ENCODE measurements around the gene ERO1A. TPM values are rescaled to one million over a fixed set of nuclear protein-coding genes. Genes with fewer than 3 reads are reported as not detected.
"Not testable (repeated sequence)": the region's sequence is repeated elsewhere in the genome, so short reads cannot be mapped to it uniquely, and the experiment has no call there.

Gene ERO1A
- total RNA-seq, 2 experiments from 2014 or later = 138 to 153 TPM

DNA sequence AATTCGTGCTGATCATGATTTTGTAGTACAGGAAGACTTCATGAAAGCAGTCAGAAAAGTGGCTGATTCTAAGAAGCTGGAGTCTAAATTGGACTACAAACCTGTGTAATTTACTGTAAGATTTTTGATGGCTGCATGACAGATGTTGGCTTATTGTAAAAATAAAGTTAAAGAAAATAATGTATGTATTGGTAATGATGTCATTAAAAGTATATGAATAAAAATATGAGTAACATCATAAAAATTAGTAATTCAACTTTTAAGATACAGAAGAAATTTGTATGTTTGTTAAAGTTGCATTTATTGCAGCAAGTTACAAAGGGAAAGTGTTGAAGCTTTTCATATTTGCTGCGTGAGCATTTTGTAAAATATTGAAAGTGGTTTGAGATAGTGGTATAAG lies 32.2 kb upstream of the ERO1A start:
- H3K4me3 Mint-ChIP-seq; DNase-seq; H3K27ac Mint-ChIP-seq; H3K27me3 Mint-ChIP-seq; H3K9me3 Mint-ChIP-seq; POLR2A ChIA-PET; intact Hi-C loops (cut with micrococcal nuclease): not testable (repeated sequence)
- H3K36me3 Mint-ChIP-seq = peaks cover 24% of the 10 kb centered on the region
- peaks cover 27% of the 10 kb centered on the region for H3K4me1 Mint-ChIP-seq (ENCODE audit: low read depth)
- CTCF ChIA-PET = interaction anchor here (1.1 kb wide), 1 partner anchor 17 kb away, joined by 3 read pairs; no protein-coding TSS in a partner anchor

DNA sequence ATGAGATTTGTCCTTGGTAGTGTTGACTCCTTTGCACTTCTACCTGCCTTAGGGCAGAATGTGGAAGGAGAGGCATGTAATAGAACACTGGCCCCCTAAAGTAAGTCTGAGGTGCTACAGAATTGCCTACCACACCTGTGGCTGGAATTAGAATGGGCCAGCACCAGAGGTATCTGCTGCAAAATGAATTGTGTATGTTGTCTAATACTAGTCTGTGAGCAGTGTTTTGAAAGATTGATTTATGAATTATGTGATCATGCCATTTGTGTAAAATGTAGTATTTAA lies 28.9 kb upstream of the ERO1A start:
- peaks cover 36% of the 10 kb centered on the region for H3K36me3 Mint-ChIP-seq

DNA sequence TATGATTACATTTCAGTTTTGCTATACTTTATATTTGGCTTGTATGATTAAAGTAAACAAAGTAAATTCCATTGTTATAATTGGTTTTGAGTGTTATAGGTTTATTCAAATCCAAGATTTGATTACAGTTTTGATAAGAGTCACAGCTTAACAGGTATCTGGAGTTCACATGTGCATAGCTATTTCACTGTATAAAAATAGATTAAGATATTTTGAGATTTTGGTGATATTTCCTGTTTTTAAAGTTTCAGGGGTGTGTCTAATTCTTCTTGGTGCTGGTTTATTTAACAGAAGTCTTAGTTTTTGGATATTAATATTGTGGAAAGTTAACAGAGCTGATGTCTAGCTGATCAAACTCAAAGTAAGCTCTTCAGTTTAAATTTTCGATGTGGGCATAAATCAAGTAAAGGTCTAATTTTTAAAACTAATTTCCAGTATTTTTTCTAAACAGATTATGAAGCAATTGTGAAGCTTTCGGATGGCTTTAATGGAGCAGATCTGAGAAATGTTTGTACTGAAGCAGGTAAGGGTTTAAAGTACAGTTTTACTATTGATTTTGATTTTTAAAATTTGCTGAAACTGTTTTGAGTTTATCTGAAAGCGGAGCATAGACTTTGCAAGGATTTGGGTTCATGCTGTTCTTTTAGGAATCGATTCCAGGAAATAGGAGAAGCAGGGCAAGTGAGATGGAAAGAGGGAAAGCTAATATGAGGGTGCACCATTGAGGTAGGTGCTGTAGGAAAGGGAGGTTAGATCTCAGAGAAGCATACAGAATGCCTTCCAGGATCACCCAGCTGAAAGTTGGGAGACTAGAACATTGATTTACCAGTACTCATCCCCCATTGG lies 28.4 kb upstream of the ERO1A start:
- Mint-ChIP-seq H3K27ac (peak overlapping the region; percentile 43), H3K4me1 (ENCODE audit: low read depth) (peaks cover 28% of the 10 kb centered on the region), H3K4me3 (no peak overlapping the region), H3K27me3 (no peaks in the 10 kb centered on the region), H3K9me3 (no peaks in the 10 kb centered on the region), H3K36me3 (peaks cover 40% of the 10 kb centered on the region)
- no peak for DNase-seq
- intact Hi-C loops (cut with micrococcal nuclease) = no loop called here
- ChIA-PET POLR2A (no interaction called here), CTCF (no interaction called here)

More for the DNA sequence above, 28.9 kb upstream of the ERO1A start:
- DNase-seq = no peak
- POLR2A ChIA-PET = no interaction called here
- no peaks in the 10 kb centered on the region for H3K27me3 Mint-ChIP-seq
- H3K9me3 Mint-ChIP-seq = no peaks in the 10 kb centered on the region
- H3K27ac Mint-ChIP-seq = peak overlapping the region; percentile 43
- peaks cover 28% of the 10 kb centered on the region for H3K4me1 Mint-ChIP-seq (ENCODE audit: low read depth)
- intact Hi-C loops (cut with micrococcal nuclease) = no loop called here
- CTCF ChIA-PET = no interaction called here
- H3K4me3 Mint-ChIP-seq = no peak overlapping the region

DNA sequence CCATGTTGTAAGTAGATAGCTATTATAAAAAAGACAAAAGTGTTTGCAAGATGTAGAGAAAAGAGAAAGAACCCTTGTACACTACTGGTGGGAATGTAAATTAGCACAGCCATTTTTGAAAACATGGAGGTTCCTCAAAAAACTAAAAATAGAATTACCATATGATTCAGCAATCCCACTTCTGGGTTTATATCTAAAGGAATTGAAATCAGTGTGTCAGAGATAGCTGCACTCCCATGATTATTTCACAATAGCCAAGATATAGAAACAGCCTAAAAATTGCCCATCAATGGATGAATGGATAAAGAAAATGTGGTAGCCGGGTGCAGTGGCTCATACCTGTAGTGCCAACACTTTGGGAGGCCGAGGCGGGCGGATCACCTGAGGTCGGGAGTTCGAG lies 20.8 kb upstream of the ERO1A start:
- Mint-ChIP-seq H3K27me3 (no peaks in the 10 kb centered on the region), H3K4me1 (ENCODE audit: low read depth) (peaks cover 8% of the 10 kb centered on the region), H3K27ac (no peak overlapping the region), H3K4me3 (no peak overlapping the region), H3K9me3 (no peaks in the 10 kb centered on the region), H3K36me3 (peaks cover 51% of the 10 kb centered on the region)
- CTCF ChIA-PET = no interaction called here
- intact Hi-C loops (cut with micrococcal nuclease) = no loop called here
- DNase-seq = no peak
- POLR2A ChIA-PET = no interaction called here

DNA sequence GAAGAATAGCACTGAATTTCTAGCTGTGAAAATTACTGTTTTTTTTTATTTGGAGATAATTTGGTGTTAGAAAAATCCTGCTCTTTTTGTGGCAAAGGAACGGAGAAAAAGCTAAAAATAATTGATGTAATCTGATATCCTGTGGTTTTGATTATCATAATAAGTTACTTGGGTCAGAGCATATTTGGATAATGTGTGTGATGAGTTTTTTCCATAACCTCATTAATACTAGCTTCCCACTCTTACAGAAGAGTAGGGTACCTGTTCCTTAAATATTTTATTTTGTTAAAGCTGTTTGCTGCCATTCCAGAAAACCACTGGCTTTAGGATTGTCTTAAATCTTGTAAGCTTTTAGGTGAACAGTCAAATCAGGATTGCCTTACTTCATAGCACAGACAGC lies 16.3 kb upstream of the ERO1A start:
- intact Hi-C loops (cut with micrococcal nuclease) = no loop called here
- POLR2A ChIA-PET = interaction anchor here (0.7 to 1.2 kb wide), 3 partner anchors 11 to 260 kb away, joined by 3 to 6 read pairs (median 4); partner anchors contain the start of gene STYX
- Mint-ChIP-seq H3K4me3 (no peak overlapping the region), H3K9me3 (no peaks in the 10 kb centered on the region), H3K27me3 (no peaks in the 10 kb centered on the region), H3K36me3 (peaks cover 63% of the 10 kb centered on the region), H3K4me1 (ENCODE audit: low read depth) (peaks cover 37% of the 10 kb centered on the region), H3K27ac (no peak overlapping the region)
- DNase-seq = no peak
- CTCF ChIA-PET = interaction anchor here (0.8 to 1.5 kb wide), 3 partner anchors 8 to 595 kb away, joined by 3 to 4 read pairs (median 4); no protein-coding TSS in a partner anchor

DNA sequence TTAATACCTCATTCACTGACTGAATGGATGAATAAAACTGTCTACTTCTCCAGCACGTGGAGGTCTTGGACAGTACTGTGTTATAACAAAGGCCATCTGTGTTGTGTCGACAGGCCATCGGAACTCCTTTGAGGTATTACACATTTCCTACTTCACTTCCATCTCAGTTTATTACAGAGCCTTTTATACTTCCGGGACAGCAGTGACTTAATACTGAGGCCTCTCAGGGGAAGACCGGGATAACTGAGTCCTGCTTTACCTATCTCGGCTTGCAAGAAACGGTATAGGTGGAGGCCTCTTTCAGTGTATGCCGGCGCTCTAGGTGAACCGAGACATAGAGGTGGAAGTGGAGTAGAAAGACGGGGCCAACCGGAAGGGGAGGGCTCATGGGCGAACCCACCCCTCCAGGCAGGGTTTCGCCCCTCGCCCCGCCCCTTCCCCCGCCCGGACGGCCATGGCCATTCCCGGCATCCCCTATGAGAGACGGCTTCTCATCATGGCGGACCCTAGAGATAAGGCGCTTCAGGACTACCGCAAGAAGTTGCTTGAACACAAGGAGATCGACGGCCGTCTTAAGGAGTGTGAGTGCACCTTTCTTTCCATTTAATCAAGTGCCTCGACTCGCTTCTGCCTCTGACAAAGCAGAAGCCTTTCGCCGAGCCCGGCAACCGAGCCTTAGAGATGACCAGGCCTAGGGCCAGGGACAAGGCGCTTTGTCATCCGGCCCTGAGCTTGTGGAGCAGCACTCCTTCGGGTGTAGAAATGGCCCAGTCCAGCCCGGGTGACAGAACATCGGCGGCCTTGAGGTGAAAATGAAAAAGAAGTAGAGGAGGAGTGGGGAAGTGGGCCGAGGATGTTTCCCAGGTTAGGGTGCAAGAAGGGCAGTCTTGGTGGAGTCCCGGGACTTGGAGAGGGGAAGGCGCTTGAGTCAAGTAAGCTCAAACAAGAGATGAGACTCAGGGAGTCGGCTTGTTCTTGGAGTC lies 11.7 kb upstream of the ERO1A start, which contains the start of gene PSMC6:
TSS of gene PSMC6 (plus strand) at position 477 of the 983 bp plus-strand sequence. CDS start at position 497, 20 bp downstream.
- H3K27ac Mint-ChIP-seq = peak within 1 kb of the TSS; percentile 95
- peak within 1 kb of the TSS; percentile 98 for H3K4me3 Mint-ChIP-seq
- intact Hi-C loops (cut with micrococcal nuclease) = loop anchor here (1.0 to 10.0 kb wide), 7 partner anchors 13 to 392 kb away; partner anchors contain the start of genes GNPNAT1, GPR137C, PTGER2 and STYX
- no peaks in the 10 kb centered on the region for H3K27me3 Mint-ChIP-seq
- H3K36me3 Mint-ChIP-seq = peaks cover 36% of the 10 kb centered on the region
- ChIA-PET CTCF (interaction anchor here (0.6 to 1.2 kb wide), 2 partner anchors 10 to 462 kb away, joined by 3 to 5 read pairs; no protein-coding TSS in a partner anchor), POLR2A (interaction anchor here (0.9 to 2.4 kb wide), 3 partner anchors 10 to 22 kb away, joined by 4 to 11 read pairs (median 5); partner anchors contain the start of gene ERO1A)
- H3K9me3 Mint-ChIP-seq = no peaks in the 10 kb centered on the region
- peak; percentile 97 for DNase-seq
- peaks cover 41% of the 10 kb centered on the region for H3K4me1 Mint-ChIP-seq (ENCODE audit: low read depth)

DNA sequence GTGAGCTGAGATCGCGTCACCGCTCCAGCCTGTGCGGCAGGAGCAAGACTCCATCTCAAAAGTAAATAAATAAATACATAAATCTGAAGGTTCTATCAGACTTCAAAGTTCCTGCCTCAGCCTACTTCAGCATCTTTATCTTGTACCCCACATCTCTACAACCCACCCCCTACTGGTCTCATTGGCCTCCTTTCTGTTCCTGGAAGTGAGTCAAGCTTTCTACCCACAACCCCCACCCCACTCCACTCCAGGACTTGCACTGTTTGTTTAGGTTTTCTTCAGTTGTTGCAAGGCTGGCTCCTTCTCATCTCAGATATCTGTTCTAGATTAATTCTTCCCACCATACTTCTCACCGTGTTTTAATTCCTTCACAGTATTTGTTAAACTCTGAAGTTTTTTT lies 10.9 kb upstream of the ERO1A start:
- H3K9me3 Mint-ChIP-seq = no peaks in the 10 kb centered on the region
- peak overlapping the region; percentile 95 for H3K27ac Mint-ChIP-seq
- DNase-seq = peak; percentile 69
- CTCF ChIA-PET = interaction anchor here (0.6 to 1.2 kb wide), 2 partner anchors 9 to 463 kb away, joined by 3 to 5 read pairs; no protein-coding TSS in a partner anchor
- peak overlapping the region; percentile 98 for H3K4me3 Mint-ChIP-seq
- H3K36me3 Mint-ChIP-seq = peaks cover 30% of the 10 kb centered on the region
- no peaks in the 10 kb centered on the region for H3K27me3 Mint-ChIP-seq
- H3K4me1 Mint-ChIP-seq (ENCODE audit: low read depth) = peaks cover 40% of the 10 kb centered on the region
- intact Hi-C loops (cut with micrococcal nuclease) = loop anchor here (5.0 to 10.0 kb wide), 2 partner anchors 71 to 391 kb away; partner anchors contain the start of gene PTGER2
- POLR2A ChIA-PET = interaction anchor here (0.9 to 2.4 kb wide), 2 partner anchors 9 to 11 kb away, joined by 5 to 11 read pairs; partner anchors contain the start of gene ERO1A

DNA sequence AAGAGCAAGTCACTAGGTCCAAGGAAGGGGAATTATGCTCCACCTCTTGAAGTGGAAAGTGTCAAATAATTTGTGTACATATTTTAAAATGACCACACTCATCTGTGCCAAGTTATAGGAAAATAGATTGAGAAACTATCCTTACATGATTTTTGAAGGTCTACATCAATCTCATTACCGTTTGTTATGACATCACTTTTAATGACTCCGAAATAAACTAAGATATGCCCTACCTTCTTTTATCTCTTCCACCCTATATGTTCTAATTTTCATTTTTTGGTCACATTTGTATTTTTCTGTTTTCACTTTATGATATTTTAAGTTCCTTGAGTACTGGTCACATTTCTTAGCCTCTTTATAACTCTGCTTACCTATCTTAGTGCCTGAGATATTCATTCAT lies 8.3 kb upstream of the ERO1A start:
- DNase-seq = no peak
- H3K27ac Mint-ChIP-seq = no peak overlapping the region
- intact Hi-C loops (cut with micrococcal nuclease) = loop anchor here (10.0 kb wide), 1 partner anchor 389 kb away; the partner anchor contains the start of gene PTGER2
- ChIA-PET CTCF (no interaction called here), POLR2A (no interaction called here)
- H3K9me3 Mint-ChIP-seq = no peaks in the 10 kb centered on the region
- H3K4me1 Mint-ChIP-seq (ENCODE audit: low read depth) = peaks cover 24% of the 10 kb centered on the region
- H3K27me3 Mint-ChIP-seq = no peaks in the 10 kb centered on the region
- no peak overlapping the region for H3K4me3 Mint-ChIP-seq
- H3K36me3 Mint-ChIP-seq = peaks cover 10% of the 10 kb centered on the region

DNA sequence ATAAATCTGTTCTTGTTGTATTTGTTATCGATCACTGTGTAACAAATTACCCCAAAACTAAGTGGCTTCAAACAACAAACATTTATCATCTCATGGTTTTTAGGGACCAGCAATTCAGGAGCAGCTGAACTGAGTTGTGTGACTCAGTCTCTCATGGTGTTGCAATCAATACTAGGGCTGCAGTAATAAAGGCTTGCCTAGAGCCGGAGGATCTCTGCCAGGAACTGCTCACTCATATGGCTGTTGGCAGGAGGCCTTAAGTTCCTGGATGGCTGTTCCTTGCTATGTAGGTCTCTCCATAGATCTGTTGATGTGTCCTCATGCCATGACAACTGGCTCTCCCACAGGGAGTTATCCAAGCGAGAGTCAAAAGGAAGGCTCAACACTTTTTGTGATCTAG lies 7.9 kb upstream of the ERO1A start:
- Mint-ChIP-seq H3K4me3 (no peak overlapping the region), H3K36me3 (peaks cover 8% of the 10 kb centered on the region), H3K27ac (no peak overlapping the region), H3K4me1 (ENCODE audit: low read depth) (peaks cover 20% of the 10 kb centered on the region), H3K9me3 (no peaks in the 10 kb centered on the region), H3K27me3 (no peaks in the 10 kb centered on the region)
- no peak for DNase-seq
- ChIA-PET CTCF (no interaction called here), POLR2A (no interaction called here)
- intact Hi-C loops (cut with micrococcal nuclease) = loop anchor here (10.0 kb wide), 1 partner anchor 388 kb away; the partner anchor contains the start of gene PTGER2

DNA sequence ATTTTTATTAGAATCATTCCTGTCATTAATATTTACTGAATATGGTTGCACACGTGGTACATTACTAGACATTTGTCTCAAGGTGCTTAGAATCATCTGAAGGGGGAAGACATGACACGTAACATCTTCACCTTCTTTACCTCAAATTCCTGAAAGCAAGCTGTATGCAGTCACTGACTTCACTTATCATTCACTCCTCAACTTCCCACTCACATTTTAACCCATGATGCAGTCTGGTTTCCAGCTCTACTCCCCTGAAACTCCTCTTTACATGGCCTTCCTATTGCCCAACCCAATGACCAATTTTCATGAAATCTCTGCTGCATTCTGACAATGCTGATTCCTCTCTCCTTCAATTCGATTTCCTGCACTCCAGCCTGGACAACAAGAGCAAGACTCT lies 5.9 kb upstream of the ERO1A start:
- H3K27ac Mint-ChIP-seq = no peak overlapping the region
- no peak for DNase-seq
- CTCF ChIA-PET = no interaction called here
- POLR2A ChIA-PET = no interaction called here
- no peaks in the 10 kb centered on the region for H3K27me3 Mint-ChIP-seq
- H3K4me1 Mint-ChIP-seq (ENCODE audit: low read depth) = peaks cover 9% of the 10 kb centered on the region
- no peak overlapping the region for H3K4me3 Mint-ChIP-seq
- H3K36me3 Mint-ChIP-seq = no peaks in the 10 kb centered on the region
- intact Hi-C loops (cut with micrococcal nuclease) = loop anchor here (10.0 kb wide), 1 partner anchor 386 kb away; the partner anchor contains the start of gene PTGER2
- H3K9me3 Mint-ChIP-seq = no peaks in the 10 kb centered on the region

DNA sequence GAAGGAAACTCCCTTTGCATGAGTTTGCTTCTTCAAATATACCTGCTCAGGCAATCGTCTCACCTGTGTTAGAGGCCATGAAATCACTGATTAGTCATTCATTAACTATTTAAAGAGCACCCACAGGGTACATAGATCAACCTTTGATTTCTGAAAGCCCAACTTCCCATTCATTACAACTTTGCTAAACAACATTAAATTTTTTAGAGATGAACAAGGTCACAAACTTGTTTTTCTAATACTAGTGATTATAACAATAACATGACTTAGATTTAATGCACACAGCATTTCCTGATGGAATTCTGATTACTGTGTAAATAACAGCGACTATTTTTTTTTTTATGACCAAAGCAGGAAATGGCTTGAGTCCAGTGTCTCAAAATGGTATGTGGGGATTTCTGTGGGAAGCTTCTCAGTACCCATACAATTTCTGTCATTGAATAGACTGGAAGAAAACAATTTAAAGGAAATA lies 5.4 kb upstream of the ERO1A start:
- Mint-ChIP-seq H3K4me3 (no peak overlapping the region), H3K4me1 (ENCODE audit: low read depth) (peaks cover 7% of the 10 kb centered on the region), H3K9me3 (no peaks in the 10 kb centered on the region), H3K27me3 (no peaks in the 10 kb centered on the region), H3K27ac (no peak overlapping the region), H3K36me3 (no peaks in the 10 kb centered on the region)
- CTCF ChIA-PET = no interaction called here
- intact Hi-C loops (cut with micrococcal nuclease) = loop anchor here (10.0 kb wide), 1 partner anchor 386 kb away; the partner anchor contains the start of gene PTGER2
- POLR2A ChIA-PET = no interaction called here
- DNase-seq = no peak

Data from activated CD4-positive, alpha-beta memory T cell treated with anti-CD3 and anti-CD28 coated beads for 36 hours (primary cell).